Subcutaneous abdominal adipose tissue (tissue), 5 donors: ENCODE data around the gene EMX1.

Experiments
- H3K27ac ChIP-seq: one replicate; pipeline ENCODE4 v1.7.0; 2013; ENCODE audit warnings: low read depth, mild to moderate bottlenecking, inconsistent platforms, low read length, moderate library complexity
- H3K27me3 ChIP-seq, 5 donors: one replicate each; pipeline ENCODE4 v1.7.0; 2013; ENCODE audit warnings: low read length in 5 of 5, inconsistent platforms in 1 of 5; ENCODE audit not compliant: control insufficient read depth in 5 of 5, insufficient read depth in 4 of 5
- H3K36me3 ChIP-seq, 5 donors: one replicate each; pipeline ENCODE4 v1.7.0; 2013; ENCODE audit warnings: low read length in 5 of 5; ENCODE audit not compliant: control insufficient read depth in 5 of 5, insufficient read depth in 5 of 5
- H3K4me1 ChIP-seq, 5 donors: one replicate each; pipeline ENCODE4 v1.7.0; 2013; ENCODE audit warnings: low read length in 5 of 5, mild to moderate bottlenecking in 3 of 5, moderate library complexity in 1 of 5; ENCODE audit not compliant: control insufficient read depth in 5 of 5, insufficient read depth in 5 of 5
- H3K4me3 ChIP-seq, 5 donors: one replicate each; pipeline ENCODE4 v1.7.0; 2013; ENCODE audit warnings: low read length in 5 of 5, low read depth in 1 of 5
- H3K9ac ChIP-seq, 5 donors: one replicate each; pipeline ENCODE4 v1.7.0; 2013; ENCODE audit warnings: low read length in 5 of 5, mild to moderate bottlenecking in 4 of 5, moderate library complexity in 3 of 5
- H3K9me3 ChIP-seq, 5 donors: one replicate each; pipeline ENCODE4 v1.7.0; 2013; ENCODE audit warnings: low read length in 5 of 5; ENCODE audit not compliant: control insufficient read depth in 5 of 5
- donor health status: healthy.
- donor health status: healthy.
- donor health status: healthy.
- donor health status: healthy.
- donor health status: healthy.

EMX1 gene

GRCh38 chr2:72940361-72940760 lies 23.0 kb downstream of the EMX1 start:
- H3K9me3 ChIP-seq: no peaks in the 10 kb centered on the region
- no peak overlapping the region for H3K9ac ChIP-seq
- peaks cover 9 to 15% (median 13%) of the 10 kb centered on the region in 5 donors for H3K27me3 ChIP-seq
- no peak overlapping the region for H3K27ac ChIP-seq
- H3K4me3 ChIP-seq: no peak overlapping the region
- H3K4me1 ChIP-seq: peaks cover 0 to 2% (median 0%) of the 10 kb centered on the region in 5 donors
- H3K36me3 ChIP-seq: peaks cover 0 to 29% (median 6%) of the 10 kb centered on the region in 5 donors

- H3K27me3 ChIP-seq: peaks cover 9 to 13% (median 10%) of the 10 kb centered on the region in 5 donors
- no peak overlapping the region for H3K9ac ChIP-seq
- no peak overlapping the region for H3K27ac ChIP-seq
- H3K4me3 ChIP-seq: no peak overlapping the region
- H3K4me1 ChIP-seq: peaks cover 0 to 2% (median 0%) of the 10 kb centered on the region in 5 donors
- no peaks in the 10 kb centered on the region for H3K9me3 ChIP-seq
- H3K36me3 ChIP-seq: peaks cover 0 to 30% (median 6%) of the 10 kb centered on the region in 5 donors
These were observed 23.5 kb downstream of the EMX1 start for GRCh38 chr2:72940786-72941185.

- Histone ChIP-seq H3K27ac (no peak overlapping the region), H3K4me1 (no peaks in the 10 kb centered on the region), H3K4me3 (no peak overlapping the region), H3K36me3 (peaks cover 0 to 30% (median 6%) of the 10 kb centered on the region in 5 donors), H3K9me3 (no peaks in the 10 kb centered on the region), H3K9ac (no peak overlapping the region), H3K27me3 (peaks cover 2 to 6% (median 4%) of the 10 kb centered on the region in 5 donors)
These were observed 25.0 kb downstream of the EMX1 start for GRCh38 chr2:72942293-72942692.

GRCh38 chr2:72942881-72943418 lies 25.6 kb downstream of the EMX1 start:
- Histone ChIP-seq H3K27me3 (peaks cover 0 to 4% (median 0%) of the 10 kb centered on the region in 5 donors), H3K9ac (no peak overlapping the region), H3K27ac (no peak overlapping the region), H3K4me3 (no peak overlapping the region), H3K4me1 (no peaks in the 10 kb centered on the region), H3K36me3 (peaks cover 0 to 30% (median 6%) of the 10 kb centered on the region in 5 donors), H3K9me3 (no peaks in the 10 kb centered on the region)

- Histone ChIP-seq H3K9me3 (no peaks in the 10 kb centered on the region), H3K9ac (no peak overlapping the region), H3K27ac (no peak overlapping the region), H3K36me3 (peaks cover 0 to 30% (median 6%) of the 10 kb centered on the region in 5 donors), H3K4me1 (no peaks in the 10 kb centered on the region), H3K27me3 (peaks cover 0 to 4% (median 0%) of the 10 kb centered on the region in 5 donors), H3K4me3 (no peak overlapping the region)
These were observed 26.4 kb downstream of the EMX1 start for GRCh38 chr2:72943540-72944395.

- Histone ChIP-seq H3K9ac (no peak overlapping the region), H3K36me3 (peaks cover 0 to 30% (median 6%) of the 10 kb centered on the region in 5 donors), H3K9me3 (no peaks in the 10 kb centered on the region), H3K27ac (no peak overlapping the region), H3K27me3 (no peaks in the 10 kb centered on the region), H3K4me1 (no peaks in the 10 kb centered on the region), H3K4me3 (no peak overlapping the region)
These were observed 27.6 kb downstream of the EMX1 start for GRCh38 chr2:72944804-72945449.

- Histone ChIP-seq H3K9me3 (no peaks in the 10 kb centered on the region), H3K9ac (no peak overlapping the region), H3K4me3 (no peak overlapping the region), H3K27ac (no peak overlapping the region), H3K4me1 (no peaks in the 10 kb centered on the region), H3K27me3 (no peaks in the 10 kb centered on the region), H3K36me3 (peaks cover 0 to 30% (median 6%) of the 10 kb centered on the region in 5 donors)
These were observed 28.2 kb downstream of the EMX1 start for GRCh38 chr2:72945450-72946019.

- H3K36me3 ChIP-seq: peaks cover 0 to 30% (median 6%) of the 10 kb centered on the region in 5 donors
These were observed 29.1 kb downstream of the EMX1 start for GRCh38 chr2:72946466-72946865.

GRCh38 chr2:72947952-72948830 lies 30.9 kb downstream of the EMX1 start:
- Histone ChIP-seq H3K4me1 (no peaks in the 10 kb centered on the region), H3K27me3 (no peaks in the 10 kb centered on the region), H3K36me3 (peaks cover 0 to 21% (median 2%) of the 10 kb centered on the region in 5 donors), H3K27ac (no peak overlapping the region), H3K9me3 (no peaks in the 10 kb centered on the region), H3K9ac (no peak overlapping the region), H3K4me3 (no peak overlapping the region)

More at GRCh38 chr2:72946466-72946865, 29.1 kb downstream of the EMX1 start:
- no peaks in the 10 kb centered on the region for H3K27me3 ChIP-seq
- H3K27ac ChIP-seq: no peak overlapping the region
- no peak overlapping the region for H3K4me3 ChIP-seq
- no peak overlapping the region for H3K9ac ChIP-seq
- no peaks in the 10 kb centered on the region for H3K9me3 ChIP-seq
- H3K4me1 ChIP-seq: no peaks in the 10 kb centered on the region
